ENCODE measurements around the gene LZTR1.

Gene LZTR1

DNA sequence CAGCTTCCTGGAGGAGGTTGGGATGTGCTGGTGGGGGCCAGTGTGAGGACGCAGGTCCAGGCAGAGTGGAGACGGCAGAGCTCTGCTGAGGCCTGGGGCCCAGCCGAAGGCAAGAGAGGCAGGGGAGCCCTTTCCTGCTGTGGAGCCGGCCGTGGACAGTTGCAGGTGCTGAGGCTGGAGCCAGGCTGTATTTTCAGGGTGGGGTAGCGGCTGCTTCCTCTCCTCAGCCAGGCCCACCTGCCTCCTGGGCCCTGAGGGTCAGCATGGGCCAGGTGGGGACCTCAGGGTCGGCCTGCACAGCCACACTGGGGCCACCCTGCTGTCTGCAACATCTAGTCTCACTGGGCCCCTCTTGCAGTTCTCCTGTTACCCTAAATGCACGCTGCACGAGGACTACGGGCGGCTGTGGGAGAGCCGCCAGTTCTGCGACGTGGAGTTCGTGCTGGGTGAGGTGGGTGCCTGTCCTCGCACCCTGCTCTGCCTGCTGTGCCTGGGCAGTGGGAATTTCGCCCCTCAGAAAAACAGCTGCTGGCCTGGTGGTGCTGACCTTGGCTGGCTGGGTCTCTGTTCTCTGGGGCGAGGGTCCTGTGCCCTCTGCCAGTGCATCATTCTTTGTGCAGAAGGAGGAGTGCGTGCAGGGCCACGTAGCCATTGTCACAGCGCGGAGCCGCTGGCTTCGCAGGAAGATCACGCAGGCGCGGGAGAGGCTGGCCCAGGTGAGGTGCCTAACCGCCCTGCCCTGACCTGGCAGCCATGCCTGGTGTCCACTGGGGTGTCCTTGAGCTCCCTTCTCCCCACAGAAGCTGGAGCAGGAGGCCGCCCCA is 11.4 kb downstream of the LZTR1 start:
- no peak overlapping the region for H2BK120ac ChIP-seq (ENCODE audit: insufficient read depth, low read length, poor library complexity)
- no peak overlapping the region for H2AFZ ChIP-seq (ENCODE audit: insufficient read depth, low read length, poor library complexity)
- peaks cover 2% of the 10 kb centered on the region for H3K9me3 ChIP-seq (ENCODE audit: insufficient read depth, low read depth, low read length)
- no peaks in the 10 kb centered on the region for H3K27me3 ChIP-seq (ENCODE audit: insufficient read depth, low read length)
- no peaks in the 10 kb centered on the region for H3K4me1 ChIP-seq (ENCODE audit: control insufficient read depth in 1 of 2, insufficient read depth in 2 of 2, low read length in 2 of 2)
- H3K4me2 ChIP-seq (ENCODE audit: low read length), result no peak overlapping the region
- H2BK12ac ChIP-seq (ENCODE audit: low read length), result no peak overlapping the region
- H3K4ac ChIP-seq (ENCODE audit: low read depth, low read length), result no peak overlapping the region
- H2AK5ac ChIP-seq (ENCODE audit: low read length), result no peak overlapping the region
- H3K79me1 ChIP-seq (ENCODE audit: low read length), result no peaks in the 10 kb centered on the region
- peaks cover 73 to 79% of the 10 kb centered on the region in 2 experiments for H3K36me3 ChIP-seq (ENCODE audit: control insufficient read depth in 1 of 2, insufficient read depth in 2 of 2, low read length in 2 of 2)
- H3K4me3 ChIP-seq (ENCODE audit: low read depth, low read length), result no peak overlapping the region
- no peak overlapping the region for H4K91ac ChIP-seq (ENCODE audit: low read depth, low read length)
- H3K79me2 ChIP-seq (ENCODE audit: control insufficient read depth, insufficient read depth, low read length, poor library complexity), result no peaks in the 10 kb centered on the region
- DNase-seq, result no peak
- WGBS (ENCODE audit: extremely low coverage, insufficient coverage, insufficient read length), result no CpG with 5 or more reads among the region's 29 CpGs
- no peak overlapping the region for H3K14ac ChIP-seq (ENCODE audit: low read length)
- H4K8ac ChIP-seq (ENCODE audit: low read depth, low read length), result no peak overlapping the region
- H4K12ac ChIP-seq (ENCODE audit: low read depth, low read length), result no peak overlapping the region
- no peak overlapping the region for H3K23ac ChIP-seq (ENCODE audit: low read length)
- H3K18ac ChIP-seq (ENCODE audit: low read length), result no peak overlapping the region
- H3K9ac ChIP-seq (ENCODE audit: low read length), result no peak overlapping the region
- no peak overlapping the region for H3K27ac ChIP-seq (ENCODE audit: low read depth, low read length)
- H2BK5ac ChIP-seq (ENCODE audit: low read depth, low read length, poor library complexity), result no peak overlapping the region

DNA sequence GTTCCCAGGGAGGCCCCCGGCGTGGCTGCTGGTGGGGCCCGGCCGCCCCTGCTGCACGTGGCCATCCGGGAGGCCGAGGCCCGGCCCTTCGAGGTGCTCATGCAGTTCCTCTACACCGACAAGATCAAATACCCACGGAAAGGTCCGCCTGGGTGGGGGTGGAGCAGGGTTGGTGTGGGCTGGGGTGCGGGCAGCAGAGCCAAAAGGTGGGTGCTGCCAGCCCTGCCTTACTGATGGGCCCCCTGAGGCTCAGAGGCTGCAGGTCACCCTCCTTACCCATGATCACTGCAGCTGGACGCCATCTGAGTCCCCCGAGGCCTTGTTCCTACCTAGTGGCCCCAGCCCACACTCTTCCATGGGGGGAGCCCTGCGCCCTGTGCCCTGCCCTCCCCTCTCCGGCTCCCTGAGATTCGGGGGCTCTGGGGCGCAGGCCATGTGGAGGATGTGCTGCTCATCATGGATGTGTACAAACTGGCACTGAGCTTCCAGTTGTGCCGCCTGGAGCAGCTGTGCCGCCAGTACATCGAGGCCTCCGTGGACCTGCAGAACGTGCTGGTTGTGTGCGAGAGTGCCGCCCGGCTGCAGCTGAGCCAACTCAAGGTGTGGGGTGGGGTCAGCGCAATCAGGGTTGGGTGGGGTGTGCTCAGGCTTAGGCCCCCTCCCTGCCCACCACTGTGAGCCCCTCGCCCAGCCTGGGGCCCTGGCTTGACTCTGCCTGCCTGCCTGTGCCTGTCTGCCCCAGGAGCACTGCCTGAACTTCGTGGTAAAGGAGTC is 12.2 kb downstream of the LZTR1 start:
- no peak overlapping the region for H3K14ac ChIP-seq (ENCODE audit: low read length)
- H3K4me2 ChIP-seq (ENCODE audit: low read length), result no peak overlapping the region
- no CpG with 5 or more reads among the region's 30 CpGs for WGBS (ENCODE audit: extremely low coverage, insufficient coverage, insufficient read length)
- no peak overlapping the region for H3K9ac ChIP-seq (ENCODE audit: low read length)
- H3K27me3 ChIP-seq (ENCODE audit: insufficient read depth, low read length), result no peaks in the 10 kb centered on the region
- no peak overlapping the region for H4K91ac ChIP-seq (ENCODE audit: low read depth, low read length)
- H2BK120ac ChIP-seq (ENCODE audit: insufficient read depth, low read length, poor library complexity), result no peak overlapping the region
- H4K12ac ChIP-seq (ENCODE audit: low read depth, low read length), result no peak overlapping the region
- no peak overlapping the region for H2AK5ac ChIP-seq (ENCODE audit: low read length)
- H3K36me3 ChIP-seq (ENCODE audit: control insufficient read depth in 1 of 2, insufficient read depth in 2 of 2, low read length in 2 of 2), result peaks cover 75 to 82% of the 10 kb centered on the region in 2 experiments
- no peak overlapping the region for H2BK5ac ChIP-seq (ENCODE audit: low read depth, low read length, poor library complexity)
- no peak overlapping the region for H2AFZ ChIP-seq (ENCODE audit: insufficient read depth, low read length, poor library complexity)
- H4K8ac ChIP-seq (ENCODE audit: low read depth, low read length), result no peak overlapping the region
- H3K23ac ChIP-seq (ENCODE audit: low read length), result no peak overlapping the region
- H3K18ac ChIP-seq (ENCODE audit: low read length), result no peak overlapping the region
- H3K4me1 ChIP-seq (ENCODE audit: control insufficient read depth in 1 of 2, insufficient read depth in 2 of 2, low read length in 2 of 2), result no peaks in the 10 kb centered on the region
- H3K4ac ChIP-seq (ENCODE audit: low read depth, low read length), result no peak overlapping the region
- no peak for DNase-seq
- H3K79me1 ChIP-seq (ENCODE audit: low read length), result no peaks in the 10 kb centered on the region
- H3K4me3 ChIP-seq (ENCODE audit: low read depth, low read length), result no peak overlapping the region
- peaks cover 2% of the 10 kb centered on the region for H3K9me3 ChIP-seq (ENCODE audit: insufficient read depth, low read depth, low read length)
- no peak overlapping the region for H2BK12ac ChIP-seq (ENCODE audit: low read length)
- no peak overlapping the region for H3K27ac ChIP-seq (ENCODE audit: low read depth, low read length)
- no peaks in the 10 kb centered on the region for H3K79me2 ChIP-seq (ENCODE audit: control insufficient read depth, insufficient read depth, low read length, poor library complexity)

DNA sequence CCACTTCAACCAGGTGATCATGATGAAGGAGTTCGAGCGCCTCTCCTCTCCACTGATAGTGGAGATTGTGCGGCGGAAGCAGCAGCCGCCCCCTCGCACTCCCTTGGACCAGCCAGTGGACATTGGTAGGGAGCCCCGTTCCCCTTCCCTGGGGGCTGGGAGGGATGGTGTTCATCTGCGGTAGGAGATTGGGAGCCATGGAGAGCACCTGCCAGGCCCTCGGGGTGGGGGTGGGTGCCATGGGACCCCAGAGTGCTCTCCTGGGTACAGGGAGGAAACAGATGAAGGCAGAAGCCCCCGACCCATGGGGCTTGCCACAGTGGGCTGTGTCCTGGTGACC is 12.8 kb downstream of the LZTR1 start:
- no peak overlapping the region for H2BK12ac ChIP-seq (ENCODE audit: low read length)
- no CpG with 5 or more reads among the region's 10 CpGs for WGBS (ENCODE audit: extremely low coverage, insufficient coverage, insufficient read length)
- peaks cover 2% of the 10 kb centered on the region for H3K9me3 ChIP-seq (ENCODE audit: insufficient read depth, low read depth, low read length)

DNA sequence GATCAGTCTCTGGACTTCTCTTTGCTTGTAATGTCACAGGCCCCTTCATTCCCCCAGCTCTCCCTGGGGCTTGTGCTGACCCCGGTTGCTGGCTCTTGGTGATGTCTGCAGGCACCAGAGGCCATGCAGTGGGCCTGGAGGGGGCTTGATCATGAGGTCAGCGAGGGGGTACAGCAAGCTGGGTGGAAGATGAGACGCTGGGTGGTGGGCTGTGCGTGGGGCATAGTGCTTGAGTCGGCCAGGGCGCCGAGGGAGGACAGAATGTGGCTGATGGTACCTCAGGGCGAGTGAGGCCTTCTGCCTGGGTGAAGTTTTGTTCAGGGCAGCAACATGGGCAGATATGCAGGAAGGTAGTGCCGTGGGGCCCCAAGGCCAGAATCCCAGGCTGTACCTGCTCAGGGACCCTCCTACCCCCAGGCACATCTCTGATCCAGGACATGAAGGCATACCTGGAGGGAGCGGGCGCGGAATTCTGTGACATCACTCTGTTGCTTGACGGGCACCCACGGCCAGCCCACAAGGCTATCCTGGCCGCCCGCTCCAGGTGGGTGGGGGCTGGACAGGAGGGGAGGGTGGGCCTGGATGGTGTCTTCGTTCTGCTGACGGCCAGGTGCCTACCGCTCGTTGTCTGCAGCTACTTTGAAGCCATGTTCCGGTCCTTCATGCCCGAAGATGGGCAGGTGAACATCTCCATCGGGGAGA is 13.4 kb downstream of the LZTR1 start:
- no peaks in the 10 kb centered on the region for H3K79me1 ChIP-seq (ENCODE audit: low read length)
- H4K12ac ChIP-seq (ENCODE audit: low read depth, low read length), result no peak overlapping the region
- H4K8ac ChIP-seq (ENCODE audit: low read depth, low read length), result no peak overlapping the region
- no peak overlapping the region for H4K91ac ChIP-seq (ENCODE audit: low read depth, low read length)
- no peak overlapping the region for H2AK5ac ChIP-seq (ENCODE audit: low read length)
- no peaks in the 10 kb centered on the region for H3K79me2 ChIP-seq (ENCODE audit: control insufficient read depth, insufficient read depth, low read length, poor library complexity)
- no peak overlapping the region for H3K4me3 ChIP-seq (ENCODE audit: low read depth, low read length)
- H3K36me3 ChIP-seq (ENCODE audit: control insufficient read depth in 1 of 2, insufficient read depth in 2 of 2, low read length in 2 of 2), result peaks cover 85 to 90% of the 10 kb centered on the region in 2 experiments
- no peak overlapping the region for H3K9ac ChIP-seq (ENCODE audit: low read length)
- peaks cover 2% of the 10 kb centered on the region for H3K9me3 ChIP-seq (ENCODE audit: insufficient read depth, low read depth, low read length)
- no peaks in the 10 kb centered on the region for H3K27me3 ChIP-seq (ENCODE audit: insufficient read depth, low read length)
- H2BK120ac ChIP-seq (ENCODE audit: insufficient read depth, low read length, poor library complexity), result no peak overlapping the region
- H3K4me2 ChIP-seq (ENCODE audit: low read length), result no peak overlapping the region
- H2AFZ ChIP-seq (ENCODE audit: insufficient read depth, low read length, poor library complexity), result no peak overlapping the region
- H3K27ac ChIP-seq (ENCODE audit: low read depth, low read length), result no peak overlapping the region
- H3K4ac ChIP-seq (ENCODE audit: low read depth, low read length), result no peak overlapping the region
- H3K18ac ChIP-seq (ENCODE audit: low read length), result no peak overlapping the region
- H3K4me1 ChIP-seq (ENCODE audit: control insufficient read depth in 1 of 2, insufficient read depth in 2 of 2, low read length in 2 of 2), result peaks cover 2 to 6% of the 10 kb centered on the region in 2 experiments
- WGBS (ENCODE audit: extremely low coverage, insufficient coverage, insufficient read length), result no CpG with 5 or more reads among the region's 23 CpGs
- DNase-seq, result no peak
- H3K14ac ChIP-seq (ENCODE audit: low read length), result no peak overlapping the region
- no peak overlapping the region for H3K23ac ChIP-seq (ENCODE audit: low read length)
- H2BK5ac ChIP-seq (ENCODE audit: low read depth, low read length, poor library complexity), result no peak overlapping the region
- H2BK12ac ChIP-seq (ENCODE audit: low read length), result no peak overlapping the region

More for the DNA sequence above, 12.8 kb downstream of the LZTR1 start:
- Histone ChIP-seq H3K4me2 (ENCODE audit: low read length) (no peak overlapping the region), H2BK120ac (ENCODE audit: insufficient read depth, low read length, poor library complexity) (no peak overlapping the region), H3K23ac (ENCODE audit: low read length) (no peak overlapping the region), H4K12ac (ENCODE audit: low read depth, low read length) (no peak overlapping the region), H2BK5ac (ENCODE audit: low read depth, low read length, poor library complexity) (no peak overlapping the region), H2AFZ (ENCODE audit: insufficient read depth, low read length, poor library complexity) (no peak overlapping the region), H3K4me3 (ENCODE audit: low read depth, low read length) (no peak overlapping the region), H3K79me1 (ENCODE audit: low read length) (no peaks in the 10 kb centered on the region), H3K4me1 (ENCODE audit: control insufficient read depth in 1 of 2, insufficient read depth in 2 of 2, low read length in 2 of 2) (peaks cover 0 to under 1% of the 10 kb centered on the region in 2 experiments), H3K27ac (ENCODE audit: low read depth, low read length) (no peak overlapping the region), H3K4ac (ENCODE audit: low read depth, low read length) (no peak overlapping the region), H3K14ac (ENCODE audit: low read length) (no peak overlapping the region), H3K18ac (ENCODE audit: low read length) (no peak overlapping the region), H3K27me3 (ENCODE audit: insufficient read depth, low read length) (no peaks in the 10 kb centered on the region), H4K91ac (ENCODE audit: low read depth, low read length) (no peak overlapping the region), H3K36me3 (ENCODE audit: control insufficient read depth in 1 of 2, insufficient read depth in 2 of 2, low read length in 2 of 2) (peaks cover 80 to 88% of the 10 kb centered on the region in 2 experiments), H2AK5ac (ENCODE audit: low read length) (no peak overlapping the region), H3K9ac (ENCODE audit: low read length) (no peak overlapping the region), H4K8ac (ENCODE audit: low read depth, low read length) (no peak overlapping the region), H3K79me2 (ENCODE audit: control insufficient read depth, insufficient read depth, low read length, poor library complexity) (no peaks in the 10 kb centered on the region)
- DNase-seq, result no peak
